HUES6 (cell line): ENCODE measurements around the gene SLC26A5.

ENCODE experiments used
- H3K27ac ChIP-seq: 2 replicates; pipeline ENCODE4 v1.7.0; 2013; ENCODE audit warnings: low read depth, mild to moderate bottlenecking, low read length, inconsistent platforms
- H3K27me3 ChIP-seq: 2 replicates; pipeline ENCODE4 v1.6.1; 2013; ENCODE audit warnings: low read length; ENCODE audit not compliant: control insufficient read depth, insufficient read depth
- H3K36me3 ChIP-seq: 2 replicates; pipeline ENCODE4 v1.6.1; 2013; ENCODE audit warnings: low read length; ENCODE audit not compliant: control insufficient read depth, insufficient read depth
- H3K4me1 ChIP-seq: 2 replicates; pipeline ENCODE4 v1.6.1; 2013; ENCODE audit warnings: low read length; ENCODE audit not compliant: control insufficient read depth, insufficient read depth
- H3K4me3 ChIP-seq: 2 replicates; pipeline ENCODE4 v1.5.1; 2013; ENCODE audit warnings: low read depth, low read length
- H3K9ac ChIP-seq: one replicate; pipeline ENCODE4 v1.6.1; 2013; ENCODE audit warnings: mild to moderate bottlenecking, low read length
- H3K9me3 ChIP-seq: 2 replicates; pipeline ENCODE4 v1.6.1; 2013; ENCODE audit warnings: low read depth, low read length; ENCODE audit not compliant: control insufficient read depth, insufficient read depth

SLC26A5 gene

GRCh38 chr7:103445228-103446048 lies 569 bp downstream of the SLC26A5 start:
- Histone ChIP-seq H3K27ac (no peak overlapping the region), H3K4me1 (peaks cover 8% of the 10 kb centered on the region; the same call in 1 of the 2 replicates), H3K4me3 (peak overlapping the region; percentile 57), H3K27me3 (peaks cover 72% of the 10 kb centered on the region), H3K9ac (no peak overlapping the region), H3K9me3 (no peaks in the 10 kb centered on the region), H3K36me3 (no peaks in the 10 kb centered on the region)

DNA sequence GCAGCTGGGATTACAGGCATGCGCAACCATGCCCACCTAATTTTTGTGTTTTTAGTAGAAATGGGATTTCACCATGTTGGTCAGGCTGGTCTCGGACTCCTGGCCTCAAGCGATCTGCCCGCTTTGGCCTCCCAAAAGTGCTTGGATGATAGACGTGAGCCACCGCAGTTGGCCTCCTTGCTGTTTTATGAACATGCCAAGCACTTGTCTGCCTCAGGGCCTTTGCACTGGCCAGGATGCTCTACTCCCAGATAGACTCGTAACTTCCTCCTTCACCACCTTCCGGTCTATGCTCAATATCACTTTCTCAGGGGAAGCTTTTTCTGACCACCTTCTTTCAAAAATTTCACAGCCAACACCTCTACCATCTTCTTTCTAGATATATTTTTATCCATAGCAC lies 6.3 kb downstream of the SLC26A5 start:
- peaks cover 43% of the 10 kb centered on the region for H3K27me3 ChIP-seq
- H3K36me3 ChIP-seq, result no peaks in the 10 kb centered on the region
- no peak overlapping the region for H3K27ac ChIP-seq
- H3K9me3 ChIP-seq, result no peaks in the 10 kb centered on the region
- H3K4me3 ChIP-seq, result no peak overlapping the region
- H3K4me1 ChIP-seq, result 0 out of 2 replicates have a peak, but pooled peaks cover 4% of the 10 kb centered on the region
- H3K9ac ChIP-seq, result no peak overlapping the region

DNA sequence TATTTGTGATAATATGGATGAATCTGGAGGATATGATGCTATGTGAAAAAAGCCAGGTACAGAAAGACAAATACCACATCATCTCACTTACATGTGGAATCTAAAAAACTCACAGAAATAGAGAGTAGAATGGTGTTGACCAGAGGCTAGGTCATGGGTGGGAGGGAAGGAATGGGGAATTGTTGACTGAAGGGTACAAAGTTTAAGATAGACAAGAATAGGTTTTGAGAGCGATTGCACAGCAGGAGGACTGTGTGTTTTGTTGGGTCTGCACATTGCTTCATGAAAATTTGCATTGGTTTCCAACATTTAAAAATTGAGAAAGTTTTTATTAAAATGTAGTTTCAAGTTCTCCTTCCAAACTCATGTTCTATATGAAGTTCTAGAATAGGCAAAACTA lies 8.4 kb downstream of the SLC26A5 start:
- Histone ChIP-seq H3K36me3 (no peaks in the 10 kb centered on the region), H3K9ac (no peak overlapping the region), H3K4me1 (no peaks in the 10 kb centered on the region), H3K9me3 (0 out of 2 replicates have a peak, but pooled peaks cover 5% of the 10 kb centered on the region), H3K27me3 (peaks cover 23% of the 10 kb centered on the region), H3K4me3 (no peak overlapping the region), H3K27ac (no peak overlapping the region)

DNA sequence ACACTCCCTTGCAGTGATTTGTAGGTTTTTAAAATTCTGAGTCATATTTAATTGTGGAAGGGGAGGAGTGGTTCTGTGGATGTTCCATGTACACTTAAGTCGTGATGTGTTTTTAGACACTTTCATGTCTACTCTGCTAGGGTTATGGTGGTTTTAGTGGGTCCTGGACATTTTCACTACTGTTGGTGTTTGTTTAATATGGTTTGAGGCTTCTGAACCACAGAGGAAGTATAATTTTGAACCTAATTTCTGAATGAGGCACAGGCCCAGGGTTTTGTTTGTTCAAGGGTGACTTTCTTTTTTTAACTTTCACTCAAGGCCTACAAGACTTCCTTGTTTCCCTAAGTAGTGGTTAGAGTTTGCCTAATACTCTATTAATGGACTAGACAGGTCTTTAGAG lies 13.3 kb downstream of the SLC26A5 start:
- Histone ChIP-seq H3K36me3 (no peaks in the 10 kb centered on the region), H3K9me3 (0 out of 2 replicates have a peak, but pooled peaks cover 5% of the 10 kb centered on the region), H3K27ac (no peak overlapping the region), H3K27me3 (peaks cover 4% of the 10 kb centered on the region; the same call in 1 of the 2 replicates), H3K9ac (no peak overlapping the region), H3K4me1 (no peaks in the 10 kb centered on the region), H3K4me3 (no peak overlapping the region)

DNA sequence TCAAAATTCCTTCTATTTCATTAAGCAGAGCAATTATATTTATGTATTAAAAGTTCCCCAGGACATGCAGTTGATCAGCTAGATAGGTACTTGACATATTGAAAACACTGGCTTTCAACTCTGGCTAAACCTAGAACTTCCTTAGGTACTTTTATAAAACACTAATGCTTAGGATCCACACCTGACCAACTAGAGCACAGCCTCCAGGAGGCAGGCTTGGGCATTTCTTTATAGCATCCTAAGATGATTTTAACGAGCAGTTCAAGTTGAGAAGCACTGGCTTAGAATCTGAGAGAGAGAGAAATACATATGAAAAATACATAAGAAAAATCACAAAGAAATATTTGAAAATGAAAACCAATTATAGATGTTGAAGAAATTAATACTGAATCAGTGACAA lies 20.8 kb downstream of the SLC26A5 start:
- Histone ChIP-seq H3K4me1 (no peaks in the 10 kb centered on the region), H3K4me3 (no peak overlapping the region), H3K9me3 (no peaks in the 10 kb centered on the region), H3K27me3 (no peaks in the 10 kb centered on the region), H3K36me3 (no peaks in the 10 kb centered on the region), H3K27ac (no peak overlapping the region), H3K9ac (no peak overlapping the region)

- no peaks in the 10 kb centered on the region for H3K4me1 ChIP-seq
- no peak overlapping the region for H3K27ac ChIP-seq
- H3K9me3 ChIP-seq, result no peaks in the 10 kb centered on the region
- H3K4me3 ChIP-seq, result no peak overlapping the region
- no peaks in the 10 kb centered on the region for H3K27me3 ChIP-seq
- H3K9ac ChIP-seq, result no peak overlapping the region
- H3K36me3 ChIP-seq, result no peaks in the 10 kb centered on the region
Observed at GRCh38 chr7:103423467-103424179, 22.4 kb downstream of the SLC26A5 start.

- no peak overlapping the region for H3K4me3 ChIP-seq
- H3K27me3 ChIP-seq, result no peaks in the 10 kb centered on the region
- no peak overlapping the region for H3K27ac ChIP-seq
- no peaks in the 10 kb centered on the region for H3K36me3 ChIP-seq
- H3K9me3 ChIP-seq, result no peaks in the 10 kb centered on the region
- no peak overlapping the region for H3K9ac ChIP-seq
- no peaks in the 10 kb centered on the region for H3K4me1 ChIP-seq
Observed at GRCh38 chr7:103420857-103421384, 25.1 kb downstream of the SLC26A5 start.

GRCh38 chr7:103418241-103418640 lies 27.8 kb downstream of the SLC26A5 start:
- Histone ChIP-seq H3K27me3 (no peaks in the 10 kb centered on the region), H3K4me3 (no peak overlapping the region), H3K9ac (no peak overlapping the region), H3K27ac (no peak overlapping the region), H3K4me1 (no peaks in the 10 kb centered on the region), H3K36me3 (no peaks in the 10 kb centered on the region), H3K9me3 (no peaks in the 10 kb centered on the region)

- no peak overlapping the region for H3K4me3 ChIP-seq
- H3K36me3 ChIP-seq, result no peaks in the 10 kb centered on the region
- H3K27me3 ChIP-seq, result no peaks in the 10 kb centered on the region
- no peaks in the 10 kb centered on the region for H3K9me3 ChIP-seq
- no peaks in the 10 kb centered on the region for H3K4me1 ChIP-seq
- no peak overlapping the region for H3K27ac ChIP-seq
- H3K9ac ChIP-seq, result no peak overlapping the region
Observed at GRCh38 chr7:103413407-103413806, 32.6 kb downstream of the SLC26A5 start.

- Histone ChIP-seq H3K36me3 (no peaks in the 10 kb centered on the region), H3K27me3 (no peaks in the 10 kb centered on the region), H3K4me1 (no peaks in the 10 kb centered on the region), H3K9ac (no peak overlapping the region), H3K9me3 (no peaks in the 10 kb centered on the region), H3K4me3 (no peak overlapping the region), H3K27ac (no peak overlapping the region)
Observed at GRCh38 chr7:103412151-103412550, 33.9 kb downstream of the SLC26A5 start.
